ENCODE data around the gene TFAP2D.

TFAP2D gene

DNA sequence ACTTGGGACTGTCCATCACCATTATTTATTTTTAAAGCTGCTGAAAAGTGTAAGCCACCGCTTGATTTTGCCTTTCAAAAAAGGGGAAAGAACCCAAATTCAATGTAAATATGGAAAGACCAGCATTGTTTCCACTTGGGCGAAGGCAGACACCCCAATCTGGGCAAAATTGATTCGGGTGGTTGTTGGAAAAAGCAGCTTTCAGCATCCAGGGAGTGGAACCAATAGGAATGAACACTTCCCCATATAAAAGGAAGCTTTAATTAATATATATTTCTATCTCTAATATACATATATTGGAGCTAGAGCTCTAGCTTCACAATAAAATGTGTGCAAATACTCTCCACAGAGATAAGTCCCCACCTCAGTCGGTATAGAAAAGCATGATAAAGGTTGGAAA lies at the start of gene TFAP2D:
Gene TFAP2D, plus strand, starts transcription at position 301 of the 400 bp plus-strand sequence. CDS start 530 bp downstream, outside the sequence.
- DNase-seq, result no peak

DNA sequence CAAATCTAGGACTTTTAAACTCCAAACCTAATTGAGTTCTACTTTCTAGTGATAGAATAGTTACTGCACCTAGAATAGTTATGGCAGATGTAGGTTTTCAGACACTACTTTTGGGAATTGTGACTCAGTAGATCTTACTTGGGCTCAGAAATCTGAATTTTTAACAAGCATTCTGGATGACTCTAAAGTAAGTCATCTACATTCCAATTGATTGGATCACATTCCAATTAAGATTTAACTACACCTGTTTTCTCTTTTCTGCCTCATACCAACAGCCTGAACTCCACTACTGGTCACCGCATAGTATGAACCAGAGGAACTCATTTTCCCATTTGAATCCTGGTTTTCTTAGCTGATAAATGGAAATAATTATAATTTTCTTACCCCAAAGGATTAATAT lies 49.5 kb upstream of the TFAP2D start:
- DNase-seq, result no peak

DNA sequence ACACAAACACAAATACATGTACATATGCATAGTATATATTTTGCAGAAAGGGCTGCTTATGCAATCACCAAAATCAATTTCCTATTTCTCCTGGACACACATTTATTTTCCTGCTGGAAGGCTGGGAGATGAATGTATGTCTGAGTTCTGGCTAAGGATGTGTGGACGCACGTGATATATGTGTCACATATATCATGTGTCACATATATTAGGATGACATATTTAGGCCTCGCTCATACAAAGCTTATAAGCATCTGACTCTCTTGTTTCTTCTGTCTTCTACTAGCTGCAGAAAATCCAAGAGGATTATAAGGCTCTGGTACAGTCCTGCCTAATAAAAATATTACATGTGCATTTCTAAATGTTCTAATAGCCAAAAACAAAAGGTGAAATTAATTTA lies 47.2 kb upstream of the TFAP2D start:
- no peak for DNase-seq

DNA sequence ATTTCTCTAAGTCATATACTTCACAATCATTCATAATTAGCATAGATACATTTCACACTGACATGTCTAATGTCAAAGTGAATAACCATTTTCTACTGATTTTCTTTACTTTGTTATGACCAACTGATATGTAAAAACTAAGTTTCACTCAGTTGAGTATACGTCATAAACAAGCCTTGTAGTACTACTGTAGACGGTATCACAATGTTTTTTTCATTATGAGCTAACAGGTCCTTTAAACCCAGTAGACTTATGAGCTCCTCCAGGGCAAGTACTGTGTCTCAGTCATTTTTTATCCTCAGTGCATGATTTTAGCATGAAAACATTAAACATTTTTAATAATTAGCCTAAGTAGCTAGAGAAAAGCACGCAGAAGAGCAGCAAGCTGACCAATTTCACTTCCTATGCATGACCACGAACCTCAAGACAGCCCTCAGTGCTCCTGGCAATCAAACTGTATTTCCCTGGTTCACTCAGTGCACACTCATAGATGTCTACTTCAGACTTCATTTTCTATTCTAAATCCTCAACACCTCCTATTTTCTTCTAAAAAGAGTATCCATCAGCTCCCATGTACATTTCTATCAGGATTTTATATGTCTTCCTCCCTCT lies 32.0 kb upstream of the TFAP2D start:
- DNase-seq, result no peak

DNA sequence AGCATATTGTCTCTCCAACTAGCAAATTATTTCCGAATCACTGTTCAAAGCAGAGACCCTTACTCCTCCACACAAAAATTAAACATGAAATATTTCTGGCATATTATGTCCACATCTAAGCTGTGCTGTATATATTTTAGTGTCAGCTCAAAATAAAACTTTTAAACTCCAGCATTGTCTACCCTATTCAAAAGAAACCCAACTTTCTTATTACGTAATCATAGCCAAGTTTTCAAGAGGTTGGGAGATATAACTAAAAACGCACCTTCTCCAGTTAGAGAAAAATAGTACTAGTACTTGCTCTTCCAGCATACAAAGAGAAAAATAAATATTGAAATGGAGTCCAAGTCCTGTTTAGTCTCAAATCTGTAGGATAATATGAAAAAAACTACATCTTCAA lies 24.1 kb upstream of the TFAP2D start:
- no peak for DNase-seq

DNA sequence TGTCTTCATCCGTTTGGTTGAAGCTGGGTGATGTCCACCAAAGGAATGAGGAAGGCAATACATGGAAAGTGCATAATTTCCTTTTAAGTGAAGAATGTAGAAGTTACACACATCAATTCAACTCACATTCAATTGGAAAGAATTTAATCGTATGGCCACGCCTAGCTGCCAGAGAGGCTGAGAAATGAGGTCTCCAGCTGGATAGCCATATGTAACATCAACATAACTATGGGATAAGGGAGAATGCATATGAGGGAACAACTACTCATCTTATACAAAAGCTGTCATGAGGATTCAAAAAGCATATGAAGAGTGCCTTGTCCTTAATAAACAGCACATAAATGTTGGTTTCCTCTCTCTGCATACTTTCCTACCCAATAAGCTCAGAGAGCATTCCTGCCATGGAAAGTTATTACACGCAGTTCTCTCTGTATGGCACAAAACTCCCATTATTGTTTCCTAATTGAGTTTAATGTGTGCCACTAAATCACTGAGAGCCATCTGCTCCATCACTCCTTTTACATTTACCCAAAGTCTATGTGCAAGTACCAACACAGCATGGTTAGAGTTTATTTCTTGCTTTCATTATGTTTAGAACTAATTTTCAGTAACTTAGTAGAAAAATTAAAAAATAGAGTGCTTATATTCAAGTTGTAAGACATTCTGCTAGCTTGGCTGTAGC lies 21.4 kb upstream of the TFAP2D start:
- DNase-seq, result no peak

DNA sequence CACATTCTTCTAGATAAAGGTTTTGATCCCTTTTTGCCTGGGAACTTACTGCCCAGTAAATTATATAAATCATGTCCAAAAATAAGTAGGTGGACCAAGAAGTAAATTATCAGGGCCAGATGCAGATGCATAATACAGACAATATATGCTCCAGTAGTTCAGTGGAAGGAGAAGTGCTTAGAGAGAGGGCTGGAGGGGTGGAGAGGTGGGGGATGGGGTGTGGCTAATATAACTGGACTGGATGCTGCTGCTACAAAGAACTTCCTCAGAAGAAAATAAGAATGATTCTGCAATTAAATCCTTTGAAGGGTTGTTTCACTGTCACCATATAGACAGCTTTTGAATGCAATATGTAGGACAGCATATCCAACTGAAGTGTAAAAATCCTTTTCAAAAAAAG lies 14.8 kb upstream of the TFAP2D start:
- DNase-seq, result no peak

DNA sequence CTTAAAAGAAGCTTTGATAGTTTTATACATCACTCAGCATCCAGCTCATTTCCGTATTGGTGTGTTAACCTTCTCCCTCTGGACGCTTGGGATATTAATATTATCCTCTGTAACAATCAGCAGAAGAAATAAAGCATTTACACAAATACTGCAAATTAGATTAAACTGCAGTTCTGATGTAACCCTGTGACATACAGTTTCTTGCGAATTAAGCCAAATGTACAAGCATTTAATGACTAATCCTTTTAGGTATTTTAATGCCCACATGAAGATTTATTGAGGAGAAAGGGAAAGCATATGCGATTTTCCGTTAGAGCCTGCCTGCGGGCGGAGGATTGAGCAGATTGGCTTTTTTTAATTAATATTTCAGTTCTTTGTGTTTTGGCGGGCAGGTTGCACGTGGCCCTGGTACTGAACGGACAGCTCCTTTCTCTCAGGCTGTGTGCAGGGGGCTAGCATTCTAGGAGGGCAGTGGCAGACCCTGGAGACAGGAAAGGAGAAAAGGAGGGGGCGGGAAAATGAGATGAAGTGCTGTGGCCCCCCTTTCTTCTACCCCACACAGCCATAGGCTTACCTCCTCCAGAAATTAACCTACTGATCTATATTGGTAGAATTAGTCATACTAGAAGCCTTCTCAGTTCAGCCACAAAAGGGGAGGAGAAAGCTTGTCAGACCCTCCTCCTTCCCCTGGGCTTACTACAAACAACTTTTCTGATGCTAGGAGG lies 14.1 kb upstream of the TFAP2D start:
- no peak for DNase-seq

DNA sequence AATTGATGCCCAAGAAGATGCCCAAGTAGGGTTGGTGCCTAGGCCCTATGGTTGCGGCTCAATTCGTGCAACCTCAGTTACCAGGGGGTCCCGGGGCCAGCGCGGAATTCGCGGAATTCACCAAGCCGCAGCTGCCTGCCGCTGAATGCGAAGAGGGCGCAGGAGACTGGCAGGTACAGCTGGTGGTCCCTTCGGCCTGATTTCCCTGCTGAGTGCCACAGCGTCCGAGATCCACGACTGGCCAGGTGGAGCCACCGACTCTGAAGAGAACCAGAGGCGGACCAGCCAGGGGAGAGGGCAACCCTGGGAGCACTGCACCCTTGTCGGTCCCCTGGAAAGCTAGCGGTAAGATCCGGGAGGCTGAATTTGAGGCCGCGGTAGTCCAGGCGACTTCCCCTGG lies 6.8 kb upstream of the TFAP2D start:
- DNase-seq, result no peak

DNA sequence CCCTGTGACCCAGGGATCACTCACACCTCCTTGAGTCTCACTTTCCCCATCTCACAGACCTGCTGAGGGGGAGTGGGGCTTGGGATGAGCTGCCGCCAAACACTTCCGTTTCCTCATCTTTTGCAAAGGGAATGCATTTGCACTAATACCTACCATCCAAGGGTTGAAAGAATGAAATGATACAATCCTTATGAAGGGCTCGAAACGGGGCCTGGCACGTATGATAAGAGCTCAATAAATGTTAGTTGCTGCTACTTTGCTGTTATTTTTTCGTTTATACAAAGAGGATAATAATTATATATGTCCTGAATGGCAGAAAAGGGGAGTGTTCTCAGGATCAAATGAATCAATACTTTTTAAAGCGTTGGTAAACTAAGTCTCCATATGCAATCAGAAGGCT lies 6.1 kb upstream of the TFAP2D start:
- no peak for DNase-seq

DNA sequence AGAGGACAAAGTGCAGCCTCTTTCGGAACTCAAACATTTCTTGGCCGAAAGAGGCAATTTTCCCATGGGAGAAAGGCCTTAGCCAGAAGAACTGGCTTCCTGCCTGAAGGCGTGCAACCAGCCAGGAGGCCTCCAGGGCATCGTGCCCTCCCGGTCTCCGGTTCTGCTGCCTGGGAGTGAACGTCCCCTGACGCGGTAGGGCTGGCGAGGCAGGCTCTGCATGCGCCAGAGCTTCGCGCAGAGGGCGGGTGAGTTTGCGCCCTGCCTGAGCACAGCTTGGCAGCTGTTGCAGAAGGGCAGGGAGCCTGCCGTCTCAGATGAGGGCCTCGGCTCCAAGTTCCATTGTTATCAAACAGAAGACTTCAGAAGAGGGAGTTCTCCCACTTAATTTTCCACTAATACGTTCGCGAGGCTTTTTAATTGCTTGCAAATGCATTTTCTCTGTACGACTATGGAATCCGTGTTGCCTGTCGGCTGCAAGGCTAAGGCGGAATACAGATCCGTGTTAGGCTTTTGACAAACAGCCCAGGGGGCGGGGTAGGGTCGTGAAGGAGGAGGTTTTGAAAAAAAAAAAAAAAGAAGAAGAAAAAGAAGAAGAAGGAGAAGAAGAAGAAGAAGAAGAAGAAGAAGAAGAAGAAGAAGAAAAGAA lies 5.5 kb upstream of the TFAP2D start:
- no peak for DNase-seq

DNA sequence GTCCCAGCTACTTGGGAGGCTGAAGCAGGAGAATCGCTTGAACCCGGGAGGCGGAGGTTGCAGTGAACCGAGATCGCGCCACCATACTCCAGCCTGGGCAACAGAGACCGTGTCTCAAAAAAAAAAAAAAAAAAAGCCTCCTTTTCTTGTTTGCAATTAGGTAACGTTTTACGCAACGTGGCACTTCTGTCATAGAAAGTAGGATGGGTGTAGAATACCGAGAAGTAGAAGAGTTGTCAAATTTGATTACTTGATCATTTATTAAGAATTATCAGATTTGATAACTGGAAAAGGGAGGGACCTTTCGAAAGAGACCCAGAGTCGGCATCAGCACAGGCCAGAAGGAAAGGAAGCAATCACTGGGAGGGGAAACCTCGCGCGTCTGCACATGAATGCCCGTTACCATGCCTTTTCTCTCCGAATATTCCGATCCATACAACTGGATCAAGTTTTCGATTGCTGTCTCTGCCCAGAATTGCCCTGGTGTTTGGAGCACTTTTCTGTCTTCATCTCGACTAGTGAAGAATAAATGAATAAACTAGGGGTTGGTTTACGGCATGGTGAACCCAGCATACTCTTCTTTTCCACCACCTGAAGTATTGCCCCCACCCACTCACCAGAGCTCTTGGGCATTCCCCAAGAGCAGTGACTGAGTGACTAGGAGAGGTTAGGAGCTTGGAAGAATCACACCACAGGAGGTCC lies 4.5 kb upstream of the TFAP2D start:
- no peak for DNase-seq

DNA sequence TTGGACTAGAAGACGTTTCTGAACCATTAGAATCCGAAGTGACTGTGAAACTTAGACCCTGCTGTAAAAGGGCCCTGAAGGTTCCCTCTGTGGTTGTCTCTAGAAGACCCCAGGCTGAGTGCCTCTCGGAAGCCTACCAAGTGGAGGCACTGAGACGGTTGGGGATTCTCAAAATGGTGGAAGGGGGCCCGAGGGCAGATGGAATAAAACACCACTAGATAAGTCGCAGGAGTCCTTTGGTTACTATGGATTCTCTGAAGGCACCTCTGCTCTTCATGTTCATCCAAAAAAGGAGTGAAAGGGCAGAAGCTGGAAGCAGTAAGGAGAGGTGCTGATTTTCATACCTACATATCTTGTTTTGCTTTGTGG lies 4.0 kb upstream of the TFAP2D start:
- DNase-seq, result no peak

DNA sequence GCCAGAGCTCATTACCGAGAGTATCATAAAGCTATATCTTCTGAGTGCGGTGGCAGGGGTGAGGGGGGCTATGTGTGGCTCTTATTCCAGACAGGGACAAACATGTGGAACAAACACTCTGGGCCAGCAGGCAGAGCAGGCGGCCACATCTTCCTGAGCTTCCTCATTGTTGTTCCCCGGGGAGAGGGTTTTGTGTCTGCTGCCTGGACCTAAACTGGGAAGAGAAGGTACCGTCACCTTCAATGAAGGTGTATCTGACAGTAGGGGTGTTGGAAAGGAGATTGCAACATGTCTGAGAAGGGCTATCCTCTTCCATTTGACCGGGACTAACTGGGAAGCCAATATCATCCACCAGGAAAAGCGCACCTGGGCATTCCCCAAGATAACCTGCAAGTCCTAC lies 1.6 kb upstream of the TFAP2D start:
- DNase-seq, result no peak

DNA sequence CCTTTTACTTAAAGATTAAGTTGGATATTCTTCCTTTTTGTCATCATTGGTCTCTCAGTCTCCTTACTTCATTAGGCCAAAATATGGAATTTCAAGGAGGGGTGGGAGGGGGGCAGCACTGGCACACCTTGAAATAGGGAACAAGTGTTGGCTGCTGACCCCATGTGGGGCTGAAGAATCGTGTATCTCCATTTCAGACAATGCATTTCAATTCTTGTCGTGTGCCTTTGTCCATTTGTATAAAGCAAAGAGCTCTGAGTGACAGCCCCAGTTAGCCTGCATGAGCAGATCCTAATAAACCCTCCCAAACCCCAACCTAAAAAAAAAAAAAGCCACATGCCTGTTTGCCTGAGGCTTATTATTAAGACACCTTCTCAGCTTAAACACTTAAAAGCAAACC lies 1.0 kb upstream of the TFAP2D start:
- no peak for DNase-seq

DNA sequence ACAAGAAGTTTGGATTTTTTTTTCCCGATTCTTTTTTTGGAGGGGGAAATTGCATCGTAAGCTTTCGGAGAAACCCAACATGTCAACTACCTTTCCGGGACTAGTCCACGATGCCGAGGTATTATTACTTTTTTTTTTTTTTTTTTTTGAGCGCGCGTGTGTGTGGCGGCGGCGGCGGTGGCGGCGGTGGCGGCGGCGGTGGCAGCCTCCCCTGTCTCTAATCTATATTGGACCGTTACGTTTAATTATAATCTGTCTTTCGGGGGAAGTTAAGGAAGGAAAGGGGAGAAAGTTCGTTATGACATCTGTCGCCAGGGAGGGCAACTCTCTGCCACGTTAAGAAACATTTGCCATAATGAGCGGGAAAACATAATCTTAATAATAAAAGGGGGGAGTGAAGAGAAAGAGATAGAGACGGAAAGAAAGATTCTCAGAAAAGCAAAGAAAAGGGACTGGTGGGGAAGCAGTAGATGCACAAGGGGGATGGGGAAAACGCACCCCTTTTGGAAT lies 706 bp downstream of the TFAP2D start:
- DNase-seq, result no peak

DNA sequence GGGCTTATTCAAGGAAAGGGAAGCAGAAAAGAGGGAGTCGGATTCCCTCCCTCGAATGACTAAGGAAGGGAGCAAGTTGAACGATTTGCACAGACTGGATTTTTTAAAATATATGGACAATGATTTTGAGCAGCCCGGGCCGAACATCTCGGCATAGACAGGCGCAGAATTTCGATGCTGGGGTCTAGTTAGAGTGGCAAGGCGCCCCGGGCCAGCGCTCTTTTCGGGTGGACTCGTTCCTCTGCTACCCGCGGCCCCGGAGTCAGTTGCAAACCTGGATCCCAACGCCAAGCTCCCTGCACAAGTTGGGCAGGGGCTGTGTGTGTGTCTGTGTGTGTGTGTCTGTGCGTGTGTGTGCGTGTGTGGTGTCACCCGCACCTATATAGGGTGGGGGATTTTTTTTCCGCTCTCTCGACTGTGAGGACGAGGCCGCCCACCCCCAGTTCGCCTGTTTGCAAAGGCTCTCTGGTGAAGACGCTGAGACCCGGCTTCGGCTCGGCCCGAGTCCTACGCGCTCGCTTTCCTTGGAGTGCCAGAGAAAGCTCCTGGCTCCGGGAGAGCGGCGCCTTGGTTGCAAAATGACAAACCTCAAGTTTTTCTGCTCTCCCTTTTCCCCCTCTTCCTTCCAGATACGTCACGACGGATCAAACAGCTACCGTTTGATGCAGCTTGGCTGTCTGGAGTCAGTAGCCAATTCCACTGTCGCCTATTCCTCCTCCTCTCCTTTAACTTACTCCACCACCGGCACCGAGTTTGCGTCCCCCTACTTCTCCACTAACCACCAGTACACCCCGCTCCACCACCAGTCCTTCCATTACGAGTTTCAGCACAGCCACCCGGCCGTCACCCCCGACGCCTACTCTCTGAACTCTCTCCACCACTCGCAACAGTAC lies 1.4 kb downstream of the TFAP2D start:
- no peak for DNase-seq

DNA sequence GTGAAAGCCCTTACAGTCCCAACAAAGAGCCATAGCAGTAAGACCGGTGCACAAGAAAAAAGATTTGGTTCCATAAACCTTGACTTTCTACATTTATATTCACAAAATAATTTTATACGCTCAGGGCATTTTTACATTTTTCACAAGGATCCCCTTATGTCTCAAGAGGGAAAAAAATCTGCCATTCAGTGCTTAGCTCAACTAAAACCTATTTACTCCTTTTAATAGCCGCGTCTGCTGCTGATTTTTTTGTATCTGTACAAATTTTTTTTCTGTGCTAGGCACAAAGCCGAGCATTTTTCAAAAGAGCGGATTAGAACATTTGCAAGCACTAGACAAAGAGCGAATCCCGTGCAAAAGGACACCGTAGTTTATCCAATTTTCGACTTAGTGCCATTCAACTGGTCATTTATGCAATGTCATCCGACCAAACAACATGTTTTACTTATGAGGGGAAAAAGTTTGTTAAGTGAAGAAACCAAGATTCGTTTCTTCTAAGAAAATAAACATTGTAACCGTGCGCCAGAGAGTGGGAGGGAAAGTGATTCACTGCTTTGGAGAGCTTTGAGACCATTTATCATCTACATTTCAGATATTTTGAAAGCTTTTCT lies 3.7 kb downstream of the TFAP2D start:
- no peak for DNase-seq

DNA sequence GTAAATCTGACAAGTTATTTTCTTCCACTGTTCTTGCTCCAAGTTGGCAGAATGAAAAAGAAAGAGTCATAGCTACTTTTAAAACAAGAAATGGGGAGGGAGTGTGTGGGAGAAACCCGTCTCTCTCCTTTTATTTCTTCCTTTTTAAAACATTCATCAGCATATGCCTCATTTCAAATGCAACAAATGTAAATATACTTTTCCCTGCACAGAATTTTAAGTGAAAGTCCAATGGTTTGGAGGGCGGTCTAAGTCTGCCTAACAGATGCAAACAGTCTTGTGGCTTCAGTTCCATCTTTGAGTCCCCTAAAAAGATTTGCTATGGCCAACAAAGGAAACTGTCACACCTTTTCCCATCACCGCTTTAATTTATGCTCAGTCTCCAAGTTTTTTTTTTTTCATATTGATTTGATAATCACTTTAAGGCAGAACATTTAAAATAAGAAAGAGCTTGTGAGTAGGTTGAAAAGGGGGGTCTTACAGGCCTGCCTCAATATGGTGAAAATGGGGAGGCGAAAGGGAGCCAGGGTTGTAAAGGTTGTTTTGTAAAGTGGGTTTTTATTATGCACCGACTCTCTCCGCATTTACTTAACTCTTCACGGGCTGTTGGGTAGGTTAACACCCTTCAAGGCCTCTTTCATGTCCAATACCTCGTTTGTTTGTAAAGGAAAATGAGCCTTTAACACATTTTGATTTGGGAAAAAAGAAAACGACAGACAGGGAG lies 4.6 kb downstream of the TFAP2D start:
- DNase-seq, result no peak

DNA sequence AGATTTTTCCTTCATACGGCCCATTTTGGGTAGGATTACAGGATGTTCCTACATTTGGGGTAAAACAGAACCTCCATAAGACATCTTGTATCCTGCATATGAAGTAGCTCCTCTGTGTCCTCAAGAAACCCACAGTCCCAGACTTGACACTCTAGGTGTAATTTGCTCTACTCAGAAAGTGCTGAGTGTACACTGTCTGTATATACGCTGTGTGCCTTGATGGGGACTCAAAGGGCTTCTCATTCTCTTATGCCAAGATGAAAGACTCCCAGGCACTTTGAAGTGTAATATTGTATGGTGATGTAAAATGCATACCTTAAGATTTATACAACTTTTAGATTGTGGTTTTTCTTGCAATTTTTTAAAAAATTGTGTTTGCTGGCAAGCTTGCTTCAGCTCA lies 5.2 kb downstream of the TFAP2D start:
- no peak for DNase-seq

DNA sequence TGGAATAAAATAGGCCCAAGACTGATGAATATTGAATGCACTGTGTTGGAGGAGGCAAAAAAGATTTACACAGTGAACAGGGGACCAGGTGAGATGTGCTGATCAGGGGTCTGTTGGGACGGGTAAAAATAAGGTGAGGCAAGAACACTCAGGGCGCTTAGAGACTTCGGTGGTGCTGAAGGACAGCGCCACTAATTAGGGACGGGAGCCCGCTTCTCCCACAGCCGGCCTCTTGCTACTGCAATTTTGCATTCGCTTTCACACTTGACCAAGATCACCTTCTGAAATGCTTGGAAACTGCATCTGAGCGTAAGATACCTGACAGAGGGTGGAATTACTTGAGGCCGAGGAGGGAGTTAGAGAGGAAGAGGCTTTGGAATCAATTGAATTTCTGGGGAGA lies 7.3 kb downstream of the TFAP2D start:
- no peak for DNase-seq
